Endothelial cell of umbilical vein (primary cell): ENCODE results near the gene ITIH5.

Experiments
- POLR2A ChIP-seq: IDR thresholded peaks from 2 replicates; pipeline ENCODE4 v1.6.1; 2012; ENCODE audit warnings: low read depth, mild to moderate bottlenecking, control low read depth, low read length
- TF ChIP-seq, protein P1 (sequence below), 2 donors: IDR thresholded peaks; 1 replicate in 1 of 2; 2 replicates in 1 of 2; pipeline ENCODE4 v1.5.1; 2011; ENCODE audit warnings: low read length in 2 of 2, mild to moderate bottlenecking in 2 of 2, moderate library complexity in 2 of 2, control low read depth in 1 of 2, inconsistent platforms in 1 of 2, low read depth in 1 of 2; ENCODE audit not compliant: insufficient read depth in 1 of 2; ENCODE audit errors: extremely low read depth in 1 of 2

DNA sequence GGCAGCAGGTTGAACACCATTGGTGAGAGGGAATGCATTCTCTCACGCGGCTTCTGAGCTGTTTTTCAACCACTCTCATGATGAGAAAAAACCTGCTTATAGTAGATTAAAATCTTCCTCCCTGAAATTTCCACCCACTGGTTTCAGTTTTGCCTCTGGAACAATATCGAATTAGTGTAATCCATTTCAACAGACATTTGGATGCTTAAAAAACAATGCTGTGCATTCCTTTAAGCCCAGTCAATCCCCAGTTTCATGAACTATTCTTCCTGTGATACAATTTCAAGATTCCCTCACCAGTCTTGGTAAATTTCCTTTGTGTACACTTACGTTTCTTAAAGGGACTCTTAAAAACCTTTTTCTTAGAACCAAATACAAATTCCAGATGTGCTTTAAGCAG lies 89.6 kb downstream of the ITIH5 start:
- TF ChIP-seq, protein P1, sequence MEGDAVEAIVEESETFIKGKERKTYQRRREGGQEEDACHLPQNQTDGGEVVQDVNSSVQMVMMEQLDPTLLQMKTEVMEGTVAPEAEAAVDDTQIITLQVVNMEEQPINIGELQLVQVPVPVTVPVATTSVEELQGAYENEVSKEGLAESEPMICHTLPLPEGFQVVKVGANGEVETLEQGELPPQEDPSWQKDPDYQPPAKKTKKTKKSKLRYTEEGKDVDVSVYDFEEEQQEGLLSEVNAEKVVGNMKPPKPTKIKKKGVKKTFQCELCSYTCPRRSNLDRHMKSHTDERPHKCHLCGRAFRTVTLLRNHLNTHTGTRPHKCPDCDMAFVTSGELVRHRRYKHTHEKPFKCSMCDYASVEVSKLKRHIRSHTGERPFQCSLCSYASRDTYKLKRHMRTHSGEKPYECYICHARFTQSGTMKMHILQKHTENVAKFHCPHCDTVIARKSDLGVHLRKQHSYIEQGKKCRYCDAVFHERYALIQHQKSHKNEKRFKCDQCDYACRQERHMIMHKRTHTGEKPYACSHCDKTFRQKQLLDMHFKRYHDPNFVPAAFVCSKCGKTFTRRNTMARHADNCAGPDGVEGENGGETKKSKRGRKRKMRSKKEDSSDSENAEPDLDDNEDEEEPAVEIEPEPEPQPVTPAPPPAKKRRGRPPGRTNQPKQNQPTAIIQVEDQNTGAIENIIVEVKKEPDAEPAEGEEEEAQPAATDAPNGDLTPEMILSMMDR (IDR thresholded peaks at IDR 0.05; ENCODE audit: extremely low read depth in 1 of 2, insufficient read depth in 1 of 2, low read depth in 1 of 2, low read length in 2 of 2) = no peak
- no peak for TF ChIP-seq POLR2A
